Measurements from ENCODE around the gene CCDC106. TPM values are rescaled to one million over a fixed set of nuclear protein-coding genes. Genes with fewer than 3 reads are reported as not detected.

Gene CCDC106
- polyA plus RNA-seq, 1 donor (not counting 4 experiments of a cell fraction or from before 2014, with no cell fraction given): 3.1 TPM

- dilution Hi-C loops (cut with MboI; ENCODE audit: extremely low pct_ligation_motif_present, low sequenced_read_pairs): no loop called here
- H3K27ac ChIP-seq (ENCODE audit: control insufficient read depth, insufficient read depth, low read length): peak overlapping the region; percentile 85
- H3K4me3 ChIP-seq (ENCODE audit: control insufficient read depth in 2 of 3, extremely low read depth in 1 of 3, insufficient read depth in 2 of 3, low read depth in 1 of 3, low read length in 3 of 3): peak overlapping the region; percentile 59 to 95 (median 89)
- H3K9me3 ChIP-seq (ENCODE audit: control insufficient read depth, low read depth, low read length): no peaks in the 10 kb centered on the region
- H3K4me2 ChIP-seq (ENCODE audit: control insufficient read depth, extremely low read depth, insufficient read depth, low read depth, low read length): peak overlapping the region; percentile 89
- peak; percentile 23 for FAIRE-seq
- no peaks in the 10 kb centered on the region for H3K9me1 ChIP-seq (ENCODE audit: control insufficient read depth, extremely low read depth, insufficient read depth, low read length)
- H4K20me1 ChIP-seq (ENCODE audit: control insufficient read depth, extremely low read depth, insufficient read depth, low read length): peaks cover 11% of the 10 kb centered on the region
- no peak for DNase-seq (ENCODE audit: low read depth, low spot score)
- H3K4me1 ChIP-seq (ENCODE audit: control insufficient read depth, extremely low read depth, insufficient read depth, low read length): peaks cover 31% of the 10 kb centered on the region
- no peaks in the 10 kb centered on the region for H3K27me3 ChIP-seq (ENCODE audit: control insufficient read depth, extremely low read depth, insufficient read depth, low read length)
- no peak for TF ChIP-seq EZH2 (IDR thresholded peaks at IDR 0.05; ENCODE audit: low read length)
- TF ChIP-seq, protein P1, sequence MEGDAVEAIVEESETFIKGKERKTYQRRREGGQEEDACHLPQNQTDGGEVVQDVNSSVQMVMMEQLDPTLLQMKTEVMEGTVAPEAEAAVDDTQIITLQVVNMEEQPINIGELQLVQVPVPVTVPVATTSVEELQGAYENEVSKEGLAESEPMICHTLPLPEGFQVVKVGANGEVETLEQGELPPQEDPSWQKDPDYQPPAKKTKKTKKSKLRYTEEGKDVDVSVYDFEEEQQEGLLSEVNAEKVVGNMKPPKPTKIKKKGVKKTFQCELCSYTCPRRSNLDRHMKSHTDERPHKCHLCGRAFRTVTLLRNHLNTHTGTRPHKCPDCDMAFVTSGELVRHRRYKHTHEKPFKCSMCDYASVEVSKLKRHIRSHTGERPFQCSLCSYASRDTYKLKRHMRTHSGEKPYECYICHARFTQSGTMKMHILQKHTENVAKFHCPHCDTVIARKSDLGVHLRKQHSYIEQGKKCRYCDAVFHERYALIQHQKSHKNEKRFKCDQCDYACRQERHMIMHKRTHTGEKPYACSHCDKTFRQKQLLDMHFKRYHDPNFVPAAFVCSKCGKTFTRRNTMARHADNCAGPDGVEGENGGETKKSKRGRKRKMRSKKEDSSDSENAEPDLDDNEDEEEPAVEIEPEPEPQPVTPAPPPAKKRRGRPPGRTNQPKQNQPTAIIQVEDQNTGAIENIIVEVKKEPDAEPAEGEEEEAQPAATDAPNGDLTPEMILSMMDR (optimal IDR thresholded peaks at IDR 0.05 in 1 of 3, IDR thresholded peaks at IDR 0.05 in 1 of 3, conservative IDR thresholded peaks at IDR 0.05 in 1 of 3; ENCODE audit: extremely low read depth in 1 of 3, insufficient read depth in 2 of 3, low read length in 3 of 3): peak in 2 of 3 experiments; percentile 13 to 29
- peak overlapping the region; percentile 94 for H3K9ac ChIP-seq (ENCODE audit: control insufficient read depth, extremely low read depth, insufficient read depth, low read length)
- H3K36me3 ChIP-seq (ENCODE audit: control insufficient read depth in 2 of 2, extremely low read depth in 1 of 2, insufficient read depth in 2 of 2, low read length in 2 of 2): peaks cover 29 to 40% of the 10 kb centered on the region in 2 experiments
- H3K79me2 ChIP-seq (ENCODE audit: control insufficient read depth, insufficient read depth, low read length): peaks cover 82% of the 10 kb centered on the region
- no peak overlapping the region for H2AFZ ChIP-seq (ENCODE audit: control insufficient read depth, low read length)
Measured at GRCh38 chr19:55676383-55676782, 28.4 kb downstream of the CCDC106 start.

- H3K27me3 ChIP-seq (ENCODE audit: control insufficient read depth, extremely low read depth, insufficient read depth, low read length): no peaks in the 10 kb centered on the region
- FAIRE-seq (peak; percentile 23), DNase-seq (ENCODE audit: low read depth, low spot score) (no peak)
- H3K79me2 ChIP-seq (ENCODE audit: control insufficient read depth, insufficient read depth, low read length): peaks cover 85% of the 10 kb centered on the region
- H2AFZ ChIP-seq (ENCODE audit: control insufficient read depth, low read length): no peak overlapping the region
- H4K20me1 ChIP-seq (ENCODE audit: control insufficient read depth, extremely low read depth, insufficient read depth, low read length): peaks cover 10% of the 10 kb centered on the region
- peak overlapping the region; percentile 85 for H3K27ac ChIP-seq (ENCODE audit: control insufficient read depth, insufficient read depth, low read length)
- H3K9ac ChIP-seq (ENCODE audit: control insufficient read depth, extremely low read depth, insufficient read depth, low read length): peak overlapping the region; percentile 94
- peaks cover 30 to 43% of the 10 kb centered on the region in 2 experiments for H3K36me3 ChIP-seq (ENCODE audit: control insufficient read depth in 2 of 2, extremely low read depth in 1 of 2, insufficient read depth in 2 of 2, low read length in 2 of 2)
- no peaks in the 10 kb centered on the region for H3K9me1 ChIP-seq (ENCODE audit: control insufficient read depth, extremely low read depth, insufficient read depth, low read length)
- peak overlapping the region; percentile 89 for H3K4me2 ChIP-seq (ENCODE audit: control insufficient read depth, extremely low read depth, insufficient read depth, low read depth, low read length)
- TF ChIP-seq, protein P1 (optimal IDR thresholded peaks at IDR 0.05 in 1 of 3, IDR thresholded peaks at IDR 0.05 in 1 of 3, conservative IDR thresholded peaks at IDR 0.05 in 1 of 3; ENCODE audit: extremely low read depth in 1 of 3, insufficient read depth in 2 of 3, low read length in 3 of 3): no peak
- no peak for TF ChIP-seq EZH2 (IDR thresholded peaks at IDR 0.05; ENCODE audit: low read length)
- H3K9me3 ChIP-seq (ENCODE audit: control insufficient read depth, low read depth, low read length): no peaks in the 10 kb centered on the region
- dilution Hi-C loops (cut with MboI; ENCODE audit: extremely low pct_ligation_motif_present, low sequenced_read_pairs): no loop called here
- H3K4me1 ChIP-seq (ENCODE audit: control insufficient read depth, extremely low read depth, insufficient read depth, low read length): peaks cover 31% of the 10 kb centered on the region
- H3K4me3 ChIP-seq (ENCODE audit: control insufficient read depth in 2 of 3, extremely low read depth in 1 of 3, insufficient read depth in 2 of 3, low read depth in 1 of 3, low read length in 3 of 3): peak overlapping the region in 1 of 3 experiments; percentile 95
Measured at GRCh38 chr19:55676889-55677505, 29.0 kb downstream of the CCDC106 start.

Data from keratinocyte (primary cell).